Panc1 (cell line): ENCODE results near the gene DENND1B. TPM values are rescaled to one million over a fixed set of nuclear protein-coding genes. Genes with fewer than 3 reads are reported as not detected.
"Not testable (repeated sequence)": the region's sequence is repeated elsewhere in the genome, so short reads cannot be mapped to it uniquely, and the experiment has no call there.

Experiments
- ATAC-seq: fragments of 200-7000 bp; cut with Tn5 transposase; 2 replicates; pipeline ENCODE4 v1.9.1; 2020; ENCODE audit warnings: mild to moderate bottlenecking, moderate library complexity
- BruUV-seq: library from RNA; stranded (reverse); fragments of 400-500 nt; replicated peaks from 2 replicates; lab custom pipeline; 2021; lab: Mats Ljungman, UMichigan
- CTCF ChIA-PET: fragments of 300-600 bp; sonication (Branson Sonifier 250); formaldehyde crosslinking; loops from one replicate; lab custom pipeline; 2022; ENCODE audit warnings: antibody characterized with exemption; lab: Charles Lee
- POLR2A ChIA-PET: fragments of 300-600 bp; sonication (Branson Sonifier 250); formaldehyde crosslinking; loops from one replicate; lab custom pipeline; 2022; ENCODE audit warnings: antibody characterized with exemption; lab: Charles Lee
- DNase-seq: peaks from one replicate; pipeline ENCODE4 v3.0.0-alpha.2; 2010; ENCODE audit warnings: low read depth, low spot score
- H3K27ac ChIP-seq: 2 replicates; pipeline ENCODE4 v1.5.1; 2011; ENCODE audit warnings: mild to moderate bottlenecking, low read length, inconsistent platforms
- H3K27me3 ChIP-seq: fragments of 200-500 bp; sonication (Bioruptor generic); 2 replicates; pipeline ENCODE4 v1.6.0; 2014; ENCODE audit warnings: low read length, inconsistent platforms; ENCODE audit not compliant: control insufficient read depth, insufficient read depth
- H3K36me3 ChIP-seq: fragments of 200-500 bp; sonication (Bioruptor generic); 2 replicates; pipeline ENCODE4 v1.5.1; 2014; ENCODE audit warnings: inconsistent platforms, mild to moderate bottlenecking, low read length, moderate library complexity; ENCODE audit not compliant: control insufficient read depth, insufficient read depth
- H3K4me1 ChIP-seq: 2 replicates; pipeline ENCODE4 v1.5.1; 2011; ENCODE audit warnings: inconsistent platforms, mild to moderate bottlenecking, low read length, moderate library complexity; ENCODE audit not compliant: control insufficient read depth, insufficient read depth
- H3K4me3 ChIP-seq, 2 experiments: 2 replicates each; pipeline ENCODE4 v1.5.1; 2011 to 2012; ENCODE audit warnings: low read depth in 2 of 2, low read length in 2 of 2, mild to moderate bottlenecking in 2 of 2, inconsistent platforms in 1 of 2, moderate library complexity in 1 of 2
- H3K9me3 ChIP-seq: fragments of 200-500 bp; sonication (Bioruptor generic); 2 replicates; pipeline ENCODE4 v1.5.1; 2014; ENCODE audit warnings: low read depth, mild to moderate bottlenecking, inconsistent platforms, low read length, moderate library complexity; ENCODE audit not compliant: control insufficient read depth, insufficient read depth
- POLR2AphosphoS5 ChIP-seq: IDR thresholded peaks from 2 replicates; pipeline ENCODE4 v1.6.1; 2012; ENCODE audit warnings: mild to moderate bottlenecking, low read depth, low read length, moderate library complexity
- SIN3A ChIP-seq: IDR thresholded peaks from 2 replicates; pipeline ENCODE4 v1.6.1; 2012; ENCODE audit warnings: low read depth, mild to moderate bottlenecking, low read length, moderate library complexity, borderline replicate concordance; ENCODE audit not compliant: insufficient read depth
- TCF7L2 ChIP-seq: IDR thresholded peaks from 2 replicates; pipeline ENCODE4 v1.6.1; 2011; ENCODE audit warnings: mild to moderate bottlenecking, low read depth, low read length, inconsistent platforms
- in situ Hi-C: cut with HindIII; loops from 2 replicates; pipeline ENCODE4 v1.10.0; 2016; ENCODE audit warnings: low sequenced_read_pairs, low pct_unique_long_range_greater_than_20kb
- intact Hi-C: fragments of 100-400 bp; cut with micrococcal nuclease; formaldehyde crosslinking; loops from one replicate; pipeline ENCODE4 v1.10.0; 2022; ENCODE audit not compliant: unreplicated experiment
- total RNA-seq: library from RNA; stranded (reverse); gene quantifications from one replicate; pipeline ENCODE4 v1.2.1, GENCODE V29; 2021; ENCODE audit not compliant: unreplicated experiment
- TF ChIP-seq, protein P1 (sequence below): fragments of 450-650 bp; IDR thresholded peaks from 2 replicates; pipeline ENCODE4 v1.5.1; 2017; ENCODE audit warnings: mild to moderate bottlenecking
- TF ChIP-seq, protein P2 (sequence below), 2 experiments: IDR thresholded peaks; 2 replicates each; pipeline ENCODE4 v1.6.1; 2011 to 2012; ENCODE audit warnings: low read depth in 2 of 2, control low read depth in 1 of 2, low read length in 1 of 2, mild to moderate bottlenecking in 1 of 2, moderate library complexity in 1 of 2; ENCODE audit not compliant: insufficient read depth in 1 of 2

DENND1B gene
- total RNA-seq, 1 experiment from 2014 or later = 7.7 TPM

DNA sequence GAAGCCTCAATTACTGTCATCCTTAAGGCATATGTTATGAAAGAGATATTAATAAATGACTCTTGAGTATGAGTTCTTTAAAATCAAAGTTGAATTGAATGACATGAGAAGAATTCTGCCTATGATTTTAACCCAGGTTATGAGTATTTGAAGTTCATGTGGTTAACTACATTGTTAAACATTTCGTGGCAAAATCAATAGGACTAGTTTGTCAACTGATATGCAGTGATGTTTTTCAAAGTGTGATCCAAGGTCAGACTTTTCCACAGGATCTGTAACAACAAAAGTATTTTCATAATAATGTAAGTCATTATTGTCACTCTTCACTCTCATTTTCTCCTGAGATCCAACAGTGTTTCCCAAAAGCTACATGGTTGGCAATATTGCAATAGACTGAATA lies 189.5 kb downstream of the DENND1B start:
- in situ Hi-C loops = no loop called here
- Histone ChIP-seq H3K9me3 (no peaks in the 10 kb centered on the region), H3K27me3 (no peaks in the 10 kb centered on the region), H3K4me1 (no peaks in the 10 kb centered on the region), H3K27ac (no peak overlapping the region), H3K4me3 (no peak overlapping the region), H3K36me3 (no peaks in the 10 kb centered on the region; the same call in 1 of the 2 replicates)
- intact Hi-C loops = no loop called here
- ChIA-PET POLR2A (no interaction called here), CTCF (no interaction called here)
- no TSS peak for BruUV-seq
- DNase-seq (no peak), ATAC-seq (no peak)
- no peak for TF ChIP-seq TCF7L2
- TF ChIP-seq, protein P1, sequence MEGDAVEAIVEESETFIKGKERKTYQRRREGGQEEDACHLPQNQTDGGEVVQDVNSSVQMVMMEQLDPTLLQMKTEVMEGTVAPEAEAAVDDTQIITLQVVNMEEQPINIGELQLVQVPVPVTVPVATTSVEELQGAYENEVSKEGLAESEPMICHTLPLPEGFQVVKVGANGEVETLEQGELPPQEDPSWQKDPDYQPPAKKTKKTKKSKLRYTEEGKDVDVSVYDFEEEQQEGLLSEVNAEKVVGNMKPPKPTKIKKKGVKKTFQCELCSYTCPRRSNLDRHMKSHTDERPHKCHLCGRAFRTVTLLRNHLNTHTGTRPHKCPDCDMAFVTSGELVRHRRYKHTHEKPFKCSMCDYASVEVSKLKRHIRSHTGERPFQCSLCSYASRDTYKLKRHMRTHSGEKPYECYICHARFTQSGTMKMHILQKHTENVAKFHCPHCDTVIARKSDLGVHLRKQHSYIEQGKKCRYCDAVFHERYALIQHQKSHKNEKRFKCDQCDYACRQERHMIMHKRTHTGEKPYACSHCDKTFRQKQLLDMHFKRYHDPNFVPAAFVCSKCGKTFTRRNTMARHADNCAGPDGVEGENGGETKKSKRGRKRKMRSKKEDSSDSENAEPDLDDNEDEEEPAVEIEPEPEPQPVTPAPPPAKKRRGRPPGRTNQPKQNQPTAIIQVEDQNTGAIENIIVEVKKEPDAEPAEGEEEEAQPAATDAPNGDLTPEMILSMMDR = no peak

DNA sequence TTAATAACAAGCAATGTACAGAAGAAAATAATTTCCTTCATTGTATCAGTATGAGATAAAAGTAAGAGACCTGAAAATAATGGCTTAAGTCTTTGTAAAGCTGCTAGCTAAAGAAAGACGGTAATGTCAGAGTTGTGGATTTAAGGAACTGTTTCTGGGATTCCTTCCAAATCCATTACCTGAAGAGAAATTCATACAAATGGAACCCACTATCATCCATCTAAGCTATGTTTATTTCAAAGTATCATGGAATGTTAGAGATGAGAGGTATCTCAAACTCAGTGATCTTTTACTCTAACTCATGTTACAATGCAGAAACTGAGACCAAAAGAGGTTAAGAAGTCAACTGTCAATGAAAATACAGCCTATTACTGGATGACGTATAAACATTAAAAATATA lies 197.7 kb downstream of the DENND1B start:
- TF ChIP-seq SIN3A = no peak
- no peak for TF ChIP-seq POLR2AphosphoS5
- TF ChIP-seq TCF7L2 = no peak
- TF ChIP-seq, protein P1 = no peak
- TF ChIP-seq, protein P2, sequence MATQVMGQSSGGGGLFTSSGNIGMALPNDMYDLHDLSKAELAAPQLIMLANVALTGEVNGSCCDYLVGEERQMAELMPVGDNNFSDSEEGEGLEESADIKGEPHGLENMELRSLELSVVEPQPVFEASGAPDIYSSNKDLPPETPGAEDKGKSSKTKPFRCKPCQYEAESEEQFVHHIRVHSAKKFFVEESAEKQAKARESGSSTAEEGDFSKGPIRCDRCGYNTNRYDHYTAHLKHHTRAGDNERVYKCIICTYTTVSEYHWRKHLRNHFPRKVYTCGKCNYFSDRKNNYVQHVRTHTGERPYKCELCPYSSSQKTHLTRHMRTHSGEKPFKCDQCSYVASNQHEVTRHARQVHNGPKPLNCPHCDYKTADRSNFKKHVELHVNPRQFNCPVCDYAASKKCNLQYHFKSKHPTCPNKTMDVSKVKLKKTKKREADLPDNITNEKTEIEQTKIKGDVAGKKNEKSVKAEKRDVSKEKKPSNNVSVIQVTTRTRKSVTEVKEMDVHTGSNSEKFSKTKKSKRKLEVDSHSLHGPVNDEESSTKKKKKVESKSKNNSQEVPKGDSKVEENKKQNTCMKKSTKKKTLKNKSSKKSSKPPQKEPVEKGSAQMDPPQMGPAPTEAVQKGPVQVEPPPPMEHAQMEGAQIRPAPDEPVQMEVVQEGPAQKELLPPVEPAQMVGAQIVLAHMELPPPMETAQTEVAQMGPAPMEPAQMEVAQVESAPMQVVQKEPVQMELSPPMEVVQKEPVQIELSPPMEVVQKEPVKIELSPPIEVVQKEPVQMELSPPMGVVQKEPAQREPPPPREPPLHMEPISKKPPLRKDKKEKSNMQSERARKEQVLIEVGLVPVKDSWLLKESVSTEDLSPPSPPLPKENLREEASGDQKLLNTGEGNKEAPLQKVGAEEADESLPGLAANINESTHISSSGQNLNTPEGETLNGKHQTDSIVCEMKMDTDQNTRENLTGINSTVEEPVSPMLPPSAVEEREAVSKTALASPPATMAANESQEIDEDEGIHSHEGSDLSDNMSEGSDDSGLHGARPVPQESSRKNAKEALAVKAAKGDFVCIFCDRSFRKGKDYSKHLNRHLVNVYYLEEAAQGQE (IDR thresholded peaks at IDR 0.05; ENCODE audit: insufficient read depth in 1 of 2, low read depth in 2 of 2, low read length in 1 of 2) = no peak
- H3K27ac ChIP-seq = no peak overlapping the region
- H3K4me3 ChIP-seq = no peak overlapping the region
- ATAC-seq (no peak), DNase-seq (no peak)
- CTCF ChIA-PET = no interaction called here
- intact Hi-C loops = no loop called here
- H3K36me3 ChIP-seq = no peaks in the 10 kb centered on the region; the same call in 1 of the 2 replicates
- BruUV-seq = no TSS peak
- in situ Hi-C loops = no loop called here
- H3K27me3 ChIP-seq = no peaks in the 10 kb centered on the region
- no peaks in the 10 kb centered on the region for H3K9me3 ChIP-seq
- POLR2A ChIA-PET = no interaction called here
- H3K4me1 ChIP-seq = no peaks in the 10 kb centered on the region

DNA sequence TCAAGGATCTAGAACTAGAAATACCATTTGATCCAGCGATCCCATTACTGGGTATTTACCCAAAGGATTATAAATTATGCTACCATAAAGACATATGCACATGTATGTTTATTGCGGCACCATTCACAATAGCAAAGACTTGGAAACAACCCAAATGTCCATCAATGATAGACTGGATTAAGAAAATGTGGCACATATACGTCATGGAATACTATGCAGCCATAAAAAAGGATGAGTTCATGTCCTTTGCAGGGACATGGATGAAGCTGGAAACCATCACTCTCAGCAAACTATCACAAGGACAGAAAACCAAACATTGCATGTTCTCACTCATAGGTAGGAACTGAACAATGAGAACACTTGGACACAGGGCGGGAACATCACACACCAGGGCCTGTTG lies 199.7 kb downstream of the DENND1B start:
- H3K4me1 ChIP-seq, CTCF ChIA-PET, POLR2A ChIA-PET, H3K27ac ChIP-seq, H3K27me3 ChIP-seq, H3K4me3 ChIP-seq, H3K36me3 ChIP-seq, in situ Hi-C loops, ATAC-seq, DNase-seq, intact Hi-C loops, BruUV-seq, H3K9me3 ChIP-seq: not testable (repeated sequence)
